NCI-H146 (cell line): ENCODE measurements around the gene CSRNP3.

Experiments
- DNase-seq: peaks from one replicate; lab custom pipeline; 2025; lab: John Stamatoyannopoulos, UW

The CSRNP3 gene

GRCh38 chr2:165544897-165545296, 75.4 kb downstream of the CSRNP3 start:
- DNase-seq, result no peak

GRCh38 chr2:165547900-165548299, 78.4 kb downstream of the CSRNP3 start:
- no peak for DNase-seq

GRCh38 chr2:165549619-165550018, 80.1 kb downstream of the CSRNP3 start:
- no peak for DNase-seq

- no peak for DNase-seq
These were observed 89.3 kb downstream of the CSRNP3 start for GRCh38 chr2:165558832-165559231.

GRCh38 chr2:165560377-165560988, 91.0 kb downstream of the CSRNP3 start:
- no peak for DNase-seq

GRCh38 chr2:165561516-165561915, 92.0 kb downstream of the CSRNP3 start:
- no peak for DNase-seq

- DNase-seq, result no peak
These were observed 92.7 kb downstream of the CSRNP3 start for GRCh38 chr2:165562233-165562632.

- peak; percentile 52 for DNase-seq
These were observed 94.1 kb downstream of the CSRNP3 start for GRCh38 chr2:165563468-165564225.

GRCh38 chr2:165566008-165566407, 96.5 kb downstream of the CSRNP3 start:
- no peak for DNase-seq

GRCh38 chr2:165567273-165567672, 97.8 kb downstream of the CSRNP3 start:
- peak; percentile 64 for DNase-seq

GRCh38 chr2:165568361-165568760, 98.9 kb downstream of the CSRNP3 start:
- no peak for DNase-seq

GRCh38 chr2:165571477-165571876, 102.0 kb downstream of the CSRNP3 start:
- no peak for DNase-seq

- peak; percentile 80 for DNase-seq
These were observed 102.7 kb downstream of the CSRNP3 start for GRCh38 chr2:165572151-165572550.

GRCh38 chr2:165573534-165574461, 104.3 kb downstream of the CSRNP3 start:
- peak; percentile 92 for DNase-seq

- no peak for DNase-seq
These were observed 105.6 kb downstream of the CSRNP3 start for GRCh38 chr2:165575044-165575615.

- no peak for DNase-seq
These were observed 107.1 kb downstream of the CSRNP3 start for GRCh38 chr2:165576409-165577154.

- DNase-seq, result no peak
These were observed 112.9 kb downstream of the CSRNP3 start for GRCh38 chr2:165582409-165582808.

- no peak for DNase-seq
These were observed 113.5 kb downstream of the CSRNP3 start for GRCh38 chr2:165582863-165583506.

GRCh38 chr2:165584126-165584654, 114.7 kb downstream of the CSRNP3 start:
- no peak for DNase-seq

GRCh38 chr2:165586019-165586418, 116.5 kb downstream of the CSRNP3 start:
- no peak for DNase-seq
